ENCODE data around the gene TEX261.

TEX261 gene

DNA sequence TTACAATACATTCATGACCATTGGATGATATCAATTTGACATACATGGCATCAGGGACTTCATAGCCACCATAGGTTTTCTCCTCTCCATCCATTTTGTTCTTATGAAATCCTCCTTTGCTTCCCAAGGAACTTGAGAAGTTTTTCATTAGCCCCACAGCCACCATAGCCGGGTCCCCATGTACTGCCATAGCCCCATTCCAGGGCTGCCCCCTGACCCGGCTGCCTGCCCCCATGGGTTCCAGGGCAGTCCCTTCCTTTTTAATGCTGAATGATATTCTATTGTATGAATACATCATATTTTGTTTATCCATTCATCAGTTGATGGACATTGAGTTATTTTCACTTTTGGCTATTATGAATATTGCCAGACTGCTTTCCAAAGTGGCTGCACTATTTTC, 38.5 kb downstream of the TEX261 start:
- no peak for DNase-seq

DNA sequence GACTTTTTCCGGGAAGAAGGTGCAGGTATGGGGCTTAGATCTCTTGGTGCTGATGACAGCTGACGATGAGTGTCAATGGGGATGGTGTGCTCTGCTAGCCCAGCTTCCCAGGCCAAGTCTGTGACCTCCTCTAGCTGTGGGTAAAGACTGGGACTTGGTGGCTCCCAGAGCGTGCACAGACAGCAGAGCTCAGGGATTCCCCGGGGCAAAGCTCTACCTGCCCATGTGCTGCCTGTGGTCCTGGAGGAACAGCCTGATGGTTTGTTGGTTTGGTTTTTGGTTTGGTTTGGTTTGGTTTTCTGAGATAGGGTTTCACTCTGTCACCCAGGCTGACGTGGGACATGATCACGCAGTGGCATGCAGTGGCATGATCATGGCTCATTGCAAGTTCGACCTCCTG, 39.8 kb downstream of the TEX261 start:
- DNase-seq: no peak

DNA sequence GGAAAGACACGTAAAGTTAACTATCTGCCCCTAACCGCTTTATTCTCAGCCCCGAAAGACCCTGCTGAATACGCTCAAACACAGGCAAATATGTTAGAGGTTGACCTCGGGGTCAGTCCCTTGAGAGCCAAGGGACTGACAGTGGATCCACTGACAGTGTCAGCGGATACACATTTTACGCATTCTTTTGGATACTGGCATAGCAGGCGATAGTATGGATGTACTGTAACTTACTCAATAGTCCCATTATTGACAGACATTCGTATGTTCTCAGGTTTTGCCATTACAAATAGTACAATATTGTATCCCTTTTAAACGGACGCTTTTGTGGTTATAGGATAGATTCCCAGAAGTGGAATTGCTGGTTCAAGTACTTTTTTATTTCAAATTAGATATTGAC, 45.6 kb downstream of the TEX261 start:
- DNase-seq: no peak

DNA sequence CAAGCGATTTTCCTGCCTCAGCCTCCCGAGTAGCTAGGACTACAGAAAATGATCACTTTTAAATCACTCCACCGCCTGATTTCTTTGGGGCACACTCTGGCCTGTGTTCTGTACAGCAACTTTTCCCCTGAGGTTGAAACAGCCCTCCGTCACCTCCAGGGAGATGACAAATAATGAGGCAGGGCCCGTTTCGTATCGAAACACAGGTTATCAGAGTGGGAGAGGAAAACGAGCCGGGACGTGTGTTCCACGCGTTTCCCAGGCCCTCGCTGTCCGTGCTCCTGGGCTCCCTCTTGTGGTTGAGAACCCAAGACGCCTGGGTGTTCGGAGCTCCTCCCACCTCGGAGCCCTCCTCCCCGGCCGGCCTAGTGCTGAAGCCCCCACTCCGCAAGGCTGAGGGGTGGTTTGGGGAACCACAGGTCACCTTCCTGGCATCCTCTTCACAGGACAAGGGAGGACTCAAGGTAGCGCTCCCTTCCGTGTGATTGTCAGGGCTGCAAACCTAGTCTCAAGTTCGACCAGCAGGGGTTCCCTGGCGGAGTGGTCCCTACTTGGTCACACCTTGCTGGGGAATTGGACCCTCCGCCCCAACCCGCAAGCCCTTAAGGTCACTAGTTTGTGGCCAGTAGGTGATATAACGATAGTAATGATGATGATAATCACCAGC, 46.2 kb downstream of the TEX261 start:
- DNase-seq: peak; percentile 2 to 6

DNA sequence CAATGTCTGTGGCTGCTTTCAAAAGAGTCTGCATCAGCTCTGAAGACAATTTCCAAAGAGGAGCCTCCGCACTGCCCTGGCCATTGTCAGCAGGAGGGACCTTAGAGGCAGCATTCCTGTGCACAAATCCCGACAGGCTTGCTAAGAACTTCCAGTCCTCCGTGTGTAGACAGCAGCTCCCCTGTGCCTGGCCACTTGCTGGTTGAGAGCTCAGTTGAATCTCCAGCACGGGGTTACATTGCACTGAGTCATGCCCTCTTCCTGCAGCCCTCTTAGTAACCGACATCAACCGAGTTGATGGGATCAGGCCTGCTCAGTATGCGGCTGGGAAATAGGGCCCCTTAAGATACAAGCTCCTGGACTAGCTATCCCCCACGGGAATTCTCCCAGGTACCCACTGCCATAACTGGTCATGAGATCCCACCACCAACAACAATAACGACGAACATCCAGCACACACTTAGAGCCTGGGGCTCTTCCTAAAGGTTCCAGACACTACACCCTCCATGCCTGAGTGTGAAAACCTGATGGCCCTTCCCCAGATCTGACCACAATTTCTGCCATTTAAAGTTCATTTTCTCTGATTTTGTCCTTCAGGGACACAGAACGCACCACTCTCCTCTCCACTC, 47.0 kb downstream of the TEX261 start:
- DNase-seq: no peak

DNA sequence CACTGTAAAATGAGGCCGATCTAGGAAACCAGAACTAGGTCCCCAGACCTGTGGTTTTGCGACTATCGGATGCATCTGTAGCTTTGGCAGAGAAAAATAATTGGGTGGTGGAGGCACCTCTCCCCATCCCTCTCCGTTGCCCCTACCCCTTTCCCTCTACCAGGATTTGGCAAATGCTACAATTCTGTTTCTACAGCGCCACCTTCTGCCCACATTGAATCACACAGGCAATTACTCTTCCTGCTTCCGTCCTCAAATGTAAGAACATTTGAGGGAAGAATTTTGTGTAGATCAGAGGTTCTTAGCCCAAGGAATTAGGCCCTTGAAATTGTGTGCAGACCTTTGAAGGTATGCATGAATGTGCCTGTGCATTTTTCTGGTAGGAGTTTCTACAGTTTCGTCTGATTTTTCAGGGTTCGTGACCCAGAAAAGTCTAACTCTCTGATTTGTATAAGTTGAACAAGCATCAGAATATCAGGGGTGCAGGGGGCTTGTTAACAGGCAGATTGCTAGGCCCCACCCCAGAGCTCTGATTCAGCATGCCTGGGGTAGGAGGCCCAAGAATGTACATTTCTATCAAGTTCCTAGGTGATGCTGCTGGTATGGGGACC, 47.7 kb downstream of the TEX261 start:
- peak in 1 of 2 experiments; percentile 15 for DNase-seq

DNA sequence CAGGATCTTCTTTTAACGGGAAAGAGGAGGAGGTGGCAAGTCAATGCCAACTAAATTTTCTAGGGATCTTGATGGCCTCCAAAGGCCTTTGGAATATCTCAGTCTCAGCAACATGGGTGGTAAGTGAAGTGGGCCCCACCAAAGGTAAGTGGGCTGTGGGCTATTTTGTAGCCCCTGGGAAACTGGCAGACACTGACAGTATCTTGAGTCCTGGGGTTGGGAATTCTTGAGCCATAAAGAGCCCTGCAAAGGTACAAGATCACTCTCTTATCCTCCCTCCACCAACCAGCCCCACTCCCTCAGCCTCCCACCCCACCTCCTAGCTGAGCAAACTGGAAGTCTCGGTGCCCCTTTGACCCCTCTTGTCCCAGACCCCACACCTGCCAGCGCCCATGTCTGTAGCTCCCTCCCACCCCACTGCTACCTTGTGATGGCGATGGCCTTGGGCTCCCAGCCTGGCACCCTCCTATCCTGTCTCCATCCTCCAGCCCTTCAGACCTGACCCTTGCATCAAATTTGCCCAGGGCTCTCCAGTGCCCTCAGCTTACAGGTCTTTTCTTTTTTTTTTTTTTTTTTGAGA, 50.5 kb downstream of the TEX261 start:
- no peak for DNase-seq

DNA sequence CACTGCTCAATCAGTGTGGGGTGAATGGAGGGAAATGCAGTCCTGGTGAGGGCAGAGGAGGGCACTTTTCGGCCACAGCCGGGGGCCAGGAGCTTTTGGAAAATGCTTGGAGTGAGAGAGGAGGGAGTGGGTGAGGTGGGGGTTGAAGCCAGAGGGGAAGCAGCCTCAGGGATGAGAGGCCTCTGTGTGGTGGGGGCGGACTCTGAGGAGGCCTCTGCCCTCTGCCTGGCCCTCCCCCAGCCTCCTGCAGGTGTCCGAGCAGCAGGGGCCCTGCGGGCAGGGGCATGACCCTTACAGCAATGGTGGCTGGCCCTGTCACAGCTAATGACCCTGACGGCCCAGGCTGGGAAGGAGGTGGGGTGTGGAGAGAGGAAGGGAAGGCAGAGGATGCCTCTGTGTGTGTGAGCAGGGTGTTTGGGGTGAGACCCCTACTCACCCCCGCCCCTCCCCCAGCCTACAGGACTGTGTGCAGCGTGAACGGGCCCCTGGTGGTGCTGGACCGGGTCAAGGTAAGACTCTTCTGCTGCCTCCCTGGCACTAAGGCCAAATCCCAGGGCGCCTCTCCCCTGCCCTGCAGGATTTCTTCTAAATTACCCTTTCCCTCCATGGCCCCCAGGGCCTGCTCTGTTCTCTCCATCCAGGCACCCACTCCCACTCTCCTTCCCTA, 51.3 kb downstream of the TEX261 start:
- no peak for DNase-seq

DNA sequence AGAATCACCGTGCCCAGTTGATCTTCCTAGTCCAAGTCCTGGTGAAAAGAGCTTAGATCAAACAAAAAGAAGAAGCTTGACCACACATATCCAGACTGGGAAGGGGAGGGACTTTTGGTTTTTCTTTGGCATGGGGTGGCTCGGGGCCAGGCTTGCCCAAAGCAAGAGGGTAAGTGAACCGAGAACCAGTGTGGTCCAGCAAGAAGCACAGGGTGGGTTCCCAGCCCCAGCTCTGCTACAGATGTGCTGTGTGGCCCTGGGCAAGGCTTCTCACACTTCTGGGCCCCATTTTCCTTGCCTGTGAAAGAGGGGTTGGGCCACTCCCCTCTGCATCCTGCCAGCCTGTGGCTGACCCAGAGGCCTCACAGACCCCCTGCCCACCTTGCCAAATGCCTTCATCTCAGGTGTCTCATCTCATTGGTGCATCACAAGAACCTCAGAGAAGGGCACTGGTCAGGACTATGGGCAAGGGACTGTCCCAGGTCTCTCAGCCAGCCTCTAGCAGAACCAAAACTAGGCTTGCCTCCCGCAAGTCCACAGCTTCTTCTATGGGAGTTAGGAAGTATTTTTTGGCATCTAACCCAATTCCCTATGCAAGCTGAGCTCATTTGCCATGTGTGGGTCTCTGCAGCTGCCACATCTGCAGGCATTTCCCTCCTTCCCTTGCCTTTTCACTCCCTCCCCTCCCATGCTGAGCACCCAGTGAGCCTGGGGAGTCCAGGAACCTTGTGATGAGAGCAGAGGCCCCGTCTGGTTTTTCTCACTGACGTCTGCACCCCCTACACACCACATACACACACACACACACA, 52.1 kb downstream of the TEX261 start:
- DNase-seq: no peak

DNA sequence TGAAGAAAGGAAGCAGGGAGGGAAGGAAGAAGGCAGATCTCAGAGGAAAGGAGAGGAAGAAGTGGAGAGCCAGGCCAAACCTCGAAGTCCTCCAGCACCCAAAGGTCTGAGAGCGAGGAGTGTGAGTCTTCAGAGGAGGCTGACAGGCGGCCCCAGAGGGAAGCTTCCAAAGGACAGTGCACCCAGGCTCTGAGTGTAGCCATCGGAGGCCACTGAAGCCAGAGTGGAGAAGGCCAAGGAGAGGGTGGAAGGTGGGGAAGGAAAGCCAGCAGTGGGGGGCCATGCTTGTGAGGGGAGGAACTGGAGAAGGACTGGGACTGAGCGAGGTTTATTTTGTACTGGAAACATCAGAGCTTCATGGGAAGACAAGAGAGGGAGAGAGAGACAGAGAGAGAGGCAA, 53.0 kb downstream of the TEX261 start:
- DNase-seq: no peak

DNA sequence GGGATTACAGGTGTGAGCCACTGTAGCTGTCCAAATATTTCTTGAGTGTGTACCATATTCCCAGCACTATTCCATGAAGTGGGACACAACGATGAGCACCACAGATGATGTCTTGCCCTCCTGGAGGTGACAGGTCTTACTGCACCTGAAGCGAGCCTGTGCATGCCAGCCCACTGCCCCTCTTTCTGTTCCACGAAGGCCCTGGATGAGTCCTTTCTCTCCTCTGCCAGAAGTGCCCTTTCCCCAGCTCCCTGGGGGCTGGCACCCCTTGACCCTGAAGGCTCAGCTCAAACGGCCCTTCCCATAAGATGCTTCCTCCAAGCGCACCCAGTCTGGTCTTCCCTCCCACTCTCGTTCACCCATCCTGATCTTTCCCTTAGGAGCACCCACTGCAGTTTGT, 53.5 kb downstream of the TEX261 start:
- no peak for DNase-seq

DNA sequence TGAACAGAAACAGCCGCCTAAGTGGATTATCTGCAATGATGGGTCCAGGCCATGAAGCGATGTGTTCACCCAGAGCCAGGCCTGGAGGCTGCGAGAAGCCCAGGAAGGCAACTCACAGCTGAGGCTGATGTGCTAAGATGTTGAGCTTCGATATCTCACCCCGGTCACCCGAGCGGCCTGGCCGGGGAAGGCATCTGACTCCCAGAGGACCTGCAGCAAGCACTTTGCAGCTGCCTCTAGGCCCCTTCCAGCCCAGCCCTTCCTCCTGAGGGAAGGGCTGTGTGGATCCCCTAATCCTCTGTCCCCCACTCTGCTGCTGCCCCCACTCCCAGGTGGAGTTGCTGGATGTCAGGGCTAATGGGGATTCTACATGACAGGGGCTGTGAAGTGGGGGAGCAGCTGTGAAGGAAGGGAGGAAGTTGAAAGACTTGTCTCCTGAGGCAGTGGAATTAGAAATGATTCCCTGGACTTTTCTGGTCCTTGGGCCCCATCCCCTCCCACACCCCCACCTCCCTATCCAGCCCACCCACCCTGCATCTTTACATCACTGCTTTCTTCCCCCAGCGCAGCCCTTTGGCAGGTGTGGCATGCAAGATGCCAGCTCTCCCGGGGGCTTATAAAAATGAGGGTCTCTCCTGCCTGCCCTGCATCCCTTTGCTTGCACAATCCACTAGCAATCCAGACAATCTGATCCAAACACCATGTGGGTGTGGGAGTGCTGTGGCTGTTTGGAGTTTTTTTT, 54.7 kb downstream of the TEX261 start:
- DNase-seq: no peak

DNA sequence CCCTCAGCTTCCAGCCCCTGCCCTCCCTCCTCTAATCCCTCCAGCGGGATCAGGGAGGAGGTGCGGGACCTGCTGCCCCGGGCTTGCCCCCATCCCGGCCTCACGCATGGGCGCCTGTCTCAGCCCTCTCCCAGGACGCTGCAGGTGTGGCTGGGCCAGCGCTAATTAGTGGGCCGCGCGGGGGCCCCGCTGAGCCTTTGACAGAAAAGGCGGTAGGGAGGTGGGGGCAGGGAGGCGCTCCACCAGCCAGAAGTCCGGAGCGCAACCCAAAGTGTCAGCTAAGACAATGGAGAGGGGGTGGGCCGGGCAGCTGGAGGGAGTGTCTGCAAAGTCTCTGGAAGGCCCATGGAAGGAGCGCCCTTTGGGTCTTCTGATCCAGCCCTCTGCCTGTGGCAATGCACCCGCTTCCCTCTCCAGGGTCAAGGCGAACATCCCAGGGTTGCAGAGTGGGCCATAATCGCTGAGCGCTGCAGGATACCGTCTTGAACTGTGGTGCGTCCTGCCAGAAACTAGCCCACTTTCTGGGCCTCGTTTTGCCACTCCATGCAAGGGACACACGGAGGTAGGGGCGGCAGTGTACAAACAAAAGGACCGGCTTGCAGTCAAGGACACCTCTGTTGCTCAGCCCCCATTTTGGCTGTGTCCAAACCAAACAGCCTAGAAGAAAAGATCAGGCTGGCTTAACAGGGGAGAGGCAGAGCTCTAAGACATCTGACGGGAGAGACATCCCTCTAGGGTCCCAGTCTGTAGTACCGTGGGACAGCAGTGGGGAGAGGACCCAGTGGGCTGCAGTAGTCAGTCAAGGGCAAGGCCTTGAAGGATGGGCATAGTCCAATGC, 55.5 kb downstream of the TEX261 start:
- DNase-seq: no peak

DNA sequence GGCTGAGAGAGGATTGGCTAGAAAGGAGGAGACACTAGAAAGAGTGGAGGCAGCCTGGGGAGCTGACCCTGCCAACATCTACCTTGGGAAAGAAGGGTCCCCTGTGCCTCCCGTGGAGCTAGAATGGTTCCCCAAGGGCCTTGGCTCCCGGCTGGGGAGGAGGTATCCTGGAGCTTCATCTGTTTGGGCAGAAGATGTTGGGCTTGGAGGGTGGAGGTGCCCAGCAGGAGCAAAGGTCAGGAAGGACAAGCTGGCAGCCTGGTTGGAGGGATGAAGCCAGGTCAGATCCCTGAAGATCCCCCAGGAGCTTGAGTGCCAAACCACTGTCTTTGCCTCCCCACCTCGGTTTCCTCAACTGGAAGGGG, 56.1 kb downstream of the TEX261 start:
- no peak for DNase-seq

DNA sequence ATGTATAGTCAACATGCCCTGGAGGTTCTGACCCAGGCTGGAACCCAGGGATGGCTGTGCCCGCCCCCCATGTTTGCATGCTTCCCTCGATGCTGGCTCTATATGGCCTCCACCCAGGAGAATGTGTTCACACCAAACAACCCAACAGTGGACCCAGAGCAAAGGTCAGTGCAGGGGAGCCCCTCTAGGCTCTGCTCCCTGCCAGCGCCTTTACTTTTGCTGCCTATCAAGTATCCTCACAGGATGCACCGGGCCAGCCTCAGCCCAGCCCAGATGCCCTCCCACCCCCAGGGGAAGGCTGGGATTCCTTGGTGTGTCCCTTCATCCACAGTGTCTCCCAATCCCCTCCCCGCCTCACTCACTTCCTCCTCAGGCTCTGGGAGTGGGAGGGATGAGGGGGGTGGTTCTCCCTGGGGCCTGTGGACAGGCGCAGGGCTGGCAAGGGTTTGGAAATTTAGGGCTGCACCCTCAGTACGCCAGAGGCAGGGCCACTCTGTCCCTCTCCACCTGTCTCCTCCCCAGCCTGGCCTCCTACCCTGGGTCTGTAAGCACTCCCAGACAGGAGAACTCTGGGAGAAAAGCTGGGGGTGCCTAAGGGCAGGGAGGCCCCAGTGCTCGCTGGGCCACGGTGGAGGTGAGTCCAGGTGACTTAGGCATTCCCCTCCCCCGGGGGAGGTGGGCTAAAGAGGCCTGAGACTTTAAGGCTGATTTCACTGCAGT, 56.6 kb downstream of the TEX261 start:
- no peak for DNase-seq

DNA sequence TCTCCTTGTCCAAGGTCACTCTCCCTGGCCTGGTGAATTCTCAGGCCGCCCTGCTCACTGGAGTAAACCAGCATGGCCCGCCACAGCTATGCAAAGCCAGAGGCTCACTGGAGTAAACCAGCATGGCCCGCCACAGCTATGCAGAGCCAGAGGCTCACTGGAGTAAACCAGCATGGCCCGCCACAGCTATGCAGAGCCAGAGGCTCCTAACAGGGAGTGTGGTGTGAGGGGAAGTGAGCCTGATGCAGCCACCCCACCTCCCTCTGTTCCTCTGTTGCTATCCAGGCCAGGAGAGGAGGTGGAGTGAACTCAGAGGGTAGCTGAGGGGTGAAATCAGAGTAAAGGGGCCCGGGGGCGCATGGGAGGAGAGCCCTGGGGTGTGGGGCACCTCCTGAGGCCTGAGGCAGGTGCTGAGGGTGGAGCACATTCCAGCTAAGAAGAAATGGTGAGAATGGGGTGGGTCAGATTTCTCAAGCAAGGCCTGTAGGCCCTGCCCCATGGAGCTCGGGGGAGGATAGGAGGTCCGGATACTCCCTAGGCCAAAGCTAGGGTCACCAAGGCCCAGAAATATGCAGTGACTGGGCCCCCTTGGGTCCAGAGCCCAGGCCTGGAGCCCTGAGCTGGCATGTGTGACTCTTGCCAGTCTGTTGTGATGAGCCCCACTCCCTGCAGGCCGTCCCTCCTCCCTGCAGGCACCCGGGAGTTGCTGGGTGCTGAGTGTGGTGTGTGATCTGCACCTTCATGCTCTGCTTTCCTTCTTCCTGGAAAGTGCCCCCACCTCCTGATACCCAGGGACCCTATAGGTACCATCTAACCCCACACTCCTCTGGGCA, 57.5 kb downstream of the TEX261 start:
- DNase-seq: no peak

DNA sequence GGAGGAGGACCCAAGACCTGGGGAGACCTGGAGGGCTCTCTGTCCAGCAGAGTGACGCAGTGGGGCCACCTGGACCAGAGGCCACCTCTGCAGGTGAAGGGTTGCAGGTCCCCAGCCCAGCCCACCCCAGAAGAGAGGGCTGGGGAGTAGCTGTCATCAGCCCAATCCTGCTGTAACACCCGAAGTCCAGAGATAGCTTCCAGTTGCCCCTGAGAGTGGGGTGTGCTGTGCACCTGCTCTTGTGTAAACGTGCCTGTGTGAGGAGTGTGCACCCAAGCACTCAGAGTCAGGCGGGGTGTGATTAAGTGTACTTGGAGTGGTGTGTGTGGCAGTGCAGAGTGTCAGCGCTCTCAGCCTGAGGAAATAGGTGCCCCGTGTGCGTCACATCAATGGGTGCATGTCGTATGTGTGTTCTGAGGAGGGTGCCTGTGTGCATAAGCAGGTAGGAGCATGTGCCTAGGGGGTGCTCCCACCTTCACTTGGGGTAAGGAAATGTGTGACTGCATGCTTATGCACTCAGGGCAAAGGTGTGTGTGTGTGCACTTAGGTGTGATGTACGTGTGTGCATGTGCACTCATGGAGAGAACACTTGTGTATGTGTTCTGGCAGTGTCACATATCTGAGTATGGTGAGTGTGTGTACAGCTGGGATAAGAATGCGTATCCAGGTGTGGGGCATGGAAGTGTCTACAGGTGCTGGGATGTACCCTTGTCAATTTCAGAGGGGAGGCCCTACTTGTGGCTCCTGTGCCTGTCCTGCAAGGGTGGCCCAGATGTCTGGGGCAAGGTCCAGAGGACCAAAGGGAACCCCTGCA, 58.3 kb downstream of the TEX261 start:
- peak in 1 of 2 experiments; percentile 10 for DNase-seq

Measured in NCI-H187 (cell line).